ENCODE data around the gene COBL. TPM values are rescaled to one million over a fixed set of nuclear protein-coding genes. Genes with fewer than 3 reads are reported as not detected.

The COBL gene
- total RNA-seq, 1 experiment from 2014 or later = 8.6 TPM

GRCh38 chr7:51080622-51081269 lies 235.9 kb downstream of the COBL start:
- Histone ChIP-seq H3K27me3 (ENCODE audit: low read length) (no peaks in the 10 kb centered on the region), H3K36me3 (ENCODE audit: low read depth, low read length) (no peaks in the 10 kb centered on the region), H3K9ac (ENCODE audit: low read length) (no peak overlapping the region), H3K4me1 (ENCODE audit: insufficient read depth, low read length) (no peaks in the 10 kb centered on the region), H2AFZ (ENCODE audit: low read length) (no peak overlapping the region), H3K79me2 (ENCODE audit: low read length) (no peaks in the 10 kb centered on the region), H3F3A (ENCODE audit: low read length, unreplicated experiment) (no peaks in the 10 kb centered on the region), H3K27ac (ENCODE audit: low read length) (no peak overlapping the region), H3K4me2 (ENCODE audit: low read length) (no peak overlapping the region), H3K4me3 (ENCODE audit: low read length) (no peak overlapping the region), H3K9me2 (replicated peaks; ENCODE audit: low read length) (no peaks in the 10 kb centered on the region), H3K9me3 (ENCODE audit: low read length) (no peaks in the 10 kb centered on the region), H4K20me1 (ENCODE audit: low read length) (no peaks in the 10 kb centered on the region)
- DNase-seq = no peak
- intact Hi-C loops (cut with micrococcal nuclease) = no loop called here
- CTCF ChIA-PET = interaction anchor here (0.6 kb wide), 1 partner anchor 72 kb away, joined by 3 read pairs; no protein-coding TSS in a partner anchor
- TF ChIP-seq EZH2phosphoT487 (IDR thresholded peaks at IDR 0.05; ENCODE audit: borderline replicate concordance, low read length) (no peak), EZH2 (IDR thresholded peaks at IDR 0.05; ENCODE audit: low read length, unreplicated experiment) (no peak), CTCF (conservative IDR thresholded peaks at IDR 0.05; ENCODE audit: low read depth, low read length) (no peak)
- ATAC-seq = no peak
- no TSS peak for BruUV-seq (replicated peaks)
- POLR2A ChIA-PET (ENCODE audit: unreplicated experiment) = no interaction called here

GRCh38 chr7:51080216-51080615 lies 236.4 kb downstream of the COBL start:
- H3K27ac ChIP-seq (ENCODE audit: low read length) = no peak overlapping the region
- POLR2A ChIA-PET (ENCODE audit: unreplicated experiment) = no interaction called here
- H3K9me3 ChIP-seq (ENCODE audit: low read length) = no peaks in the 10 kb centered on the region
- DNase-seq (no peak), ATAC-seq (no peak)
- no peaks in the 10 kb centered on the region for H3F3A ChIP-seq (ENCODE audit: low read length, unreplicated experiment)
- H3K4me3 ChIP-seq (ENCODE audit: low read length) = no peak overlapping the region
- no peak overlapping the region for H3K4me2 ChIP-seq (ENCODE audit: low read length)
- intact Hi-C loops (cut with micrococcal nuclease) = no loop called here
- no peaks in the 10 kb centered on the region for H3K79me2 ChIP-seq (ENCODE audit: low read length)
- H2AFZ ChIP-seq (ENCODE audit: low read length) = no peak overlapping the region
- no peaks in the 10 kb centered on the region for H4K20me1 ChIP-seq (ENCODE audit: low read length)
- CTCF ChIA-PET = interaction anchor here (0.6 kb wide), 1 partner anchor 73 kb away, joined by 3 read pairs; no protein-coding TSS in a partner anchor
- no peaks in the 10 kb centered on the region for H3K36me3 ChIP-seq (ENCODE audit: low read depth, low read length)
- no peaks in the 10 kb centered on the region for H3K9me2 ChIP-seq (replicated peaks; ENCODE audit: low read length)
- no peaks in the 10 kb centered on the region for H3K27me3 ChIP-seq (ENCODE audit: low read length)
- BruUV-seq (replicated peaks) = no TSS peak
- TF ChIP-seq EZH2phosphoT487 (IDR thresholded peaks at IDR 0.05; ENCODE audit: borderline replicate concordance, low read length) (no peak), EZH2 (IDR thresholded peaks at IDR 0.05; ENCODE audit: low read length, unreplicated experiment) (no peak), CTCF (conservative IDR thresholded peaks at IDR 0.05; ENCODE audit: low read depth, low read length) (no peak)
- no peaks in the 10 kb centered on the region for H3K4me1 ChIP-seq (ENCODE audit: insufficient read depth, low read length)
- H3K9ac ChIP-seq (ENCODE audit: low read length) = no peak overlapping the region

GRCh38 chr7:51079494-51079893 lies 237.1 kb downstream of the COBL start:
- no peaks in the 10 kb centered on the region for H3K27me3 ChIP-seq (ENCODE audit: low read length)
- POLR2A ChIA-PET (ENCODE audit: unreplicated experiment) = no interaction called here
- H3K4me2 ChIP-seq (ENCODE audit: low read length) = no peak overlapping the region
- peak; percentile 72 for ATAC-seq
- no peaks in the 10 kb centered on the region for H3K9me2 ChIP-seq (replicated peaks; ENCODE audit: low read length)
- BruUV-seq (replicated peaks) = no TSS peak
- no peaks in the 10 kb centered on the region for H3F3A ChIP-seq (ENCODE audit: low read length, unreplicated experiment)
- TF ChIP-seq EZH2phosphoT487 (IDR thresholded peaks at IDR 0.05; ENCODE audit: borderline replicate concordance, low read length) = no peak
- TF ChIP-seq CTCF (conservative IDR thresholded peaks at IDR 0.05; ENCODE audit: low read depth, low read length) = no peak
- no peak for TF ChIP-seq EZH2 (IDR thresholded peaks at IDR 0.05; ENCODE audit: low read length, unreplicated experiment)
- no peaks in the 10 kb centered on the region for H3K36me3 ChIP-seq (ENCODE audit: low read depth, low read length)
- H2AFZ ChIP-seq (ENCODE audit: low read length) = no peak overlapping the region
- H3K4me1 ChIP-seq (ENCODE audit: insufficient read depth, low read length) = no peaks in the 10 kb centered on the region
- no peak overlapping the region for H3K27ac ChIP-seq (ENCODE audit: low read length)
- no peaks in the 10 kb centered on the region for H3K79me2 ChIP-seq (ENCODE audit: low read length)
- no peaks in the 10 kb centered on the region for H3K9me3 ChIP-seq (ENCODE audit: low read length)
- no peak overlapping the region for H3K4me3 ChIP-seq (ENCODE audit: low read length)
- no peaks in the 10 kb centered on the region for H4K20me1 ChIP-seq (ENCODE audit: low read length)
- intact Hi-C loops (cut with micrococcal nuclease) = loop anchor here (2.0 to 10.0 kb wide), 2 partner anchors 61 to 465 kb away; no protein-coding TSS in a partner anchor
- CTCF ChIA-PET = no interaction called here
- DNase-seq = no peak
- no peak overlapping the region for H3K9ac ChIP-seq (ENCODE audit: low read length)

All from PC-3 (cell line).